ENCODE results near the gene ERVH48-1.

DNA sequence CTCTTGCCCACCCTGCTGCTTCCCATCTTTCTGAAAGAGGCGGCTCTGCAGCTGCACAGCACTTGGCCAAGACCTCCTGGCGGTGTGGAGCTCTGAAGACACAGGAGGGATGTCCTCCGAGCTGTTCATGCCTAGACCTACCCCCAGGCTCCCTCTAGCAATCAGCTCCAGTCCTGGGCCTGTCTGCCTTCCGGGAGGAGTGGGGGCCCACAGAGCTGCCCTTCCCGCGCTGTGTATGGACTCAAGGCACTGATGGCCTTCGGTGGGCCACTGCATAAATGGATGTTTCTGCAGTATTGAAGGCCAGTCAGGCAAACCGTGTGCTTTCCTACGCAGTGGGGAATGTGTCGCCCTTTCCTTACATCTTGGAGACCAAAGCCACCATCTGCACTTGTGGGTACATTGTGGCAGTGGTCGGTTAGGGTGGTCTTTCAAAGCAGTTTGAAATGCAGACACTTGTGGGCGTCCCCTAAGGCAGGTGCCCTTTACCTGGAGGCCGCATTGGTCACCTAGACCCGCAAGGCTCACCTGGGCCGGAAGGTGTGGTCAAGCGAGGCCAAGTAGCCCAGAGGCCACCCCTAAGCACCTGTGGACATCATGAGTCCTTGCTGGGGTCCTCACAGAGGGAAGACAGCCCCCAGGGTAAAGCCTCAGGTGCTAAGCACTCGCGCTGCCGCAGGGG is 48.0 kb upstream of the ERVH48-1 start:
- TF ChIP-seq POLR2A (IDR thresholded peaks at IDR 0.05): no peak
- TF ChIP-seq, protein P1, sequence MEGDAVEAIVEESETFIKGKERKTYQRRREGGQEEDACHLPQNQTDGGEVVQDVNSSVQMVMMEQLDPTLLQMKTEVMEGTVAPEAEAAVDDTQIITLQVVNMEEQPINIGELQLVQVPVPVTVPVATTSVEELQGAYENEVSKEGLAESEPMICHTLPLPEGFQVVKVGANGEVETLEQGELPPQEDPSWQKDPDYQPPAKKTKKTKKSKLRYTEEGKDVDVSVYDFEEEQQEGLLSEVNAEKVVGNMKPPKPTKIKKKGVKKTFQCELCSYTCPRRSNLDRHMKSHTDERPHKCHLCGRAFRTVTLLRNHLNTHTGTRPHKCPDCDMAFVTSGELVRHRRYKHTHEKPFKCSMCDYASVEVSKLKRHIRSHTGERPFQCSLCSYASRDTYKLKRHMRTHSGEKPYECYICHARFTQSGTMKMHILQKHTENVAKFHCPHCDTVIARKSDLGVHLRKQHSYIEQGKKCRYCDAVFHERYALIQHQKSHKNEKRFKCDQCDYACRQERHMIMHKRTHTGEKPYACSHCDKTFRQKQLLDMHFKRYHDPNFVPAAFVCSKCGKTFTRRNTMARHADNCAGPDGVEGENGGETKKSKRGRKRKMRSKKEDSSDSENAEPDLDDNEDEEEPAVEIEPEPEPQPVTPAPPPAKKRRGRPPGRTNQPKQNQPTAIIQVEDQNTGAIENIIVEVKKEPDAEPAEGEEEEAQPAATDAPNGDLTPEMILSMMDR (IDR thresholded peaks at IDR 0.05): peak in 1 of 6 experiments; percentile 47
